ENCODE results near the gene SPAG16.

GRCh38 chr2:214315324-214315723, 1031.1 kb downstream of the SPAG16 start:
- no peak for TF ChIP-seq CTCF (IDR thresholded peaks at IDR 0.05)
- no peak for TF ChIP-seq EP300 (IDR thresholded peaks at IDR 0.05; ENCODE audit: borderline replicate concordance in 1 of 2, low read depth in 1 of 2, low read length in 1 of 2)
- TF ChIP-seq POLR2AphosphoS5 (IDR thresholded peaks at IDR 0.05; ENCODE audit: low read depth, low read length), result no peak
- no peak for TF ChIP-seq PBX3 (IDR thresholded peaks at IDR 0.05)
- TF ChIP-seq EZH2phosphoT487 (IDR thresholded peaks at IDR 0.05; ENCODE audit: borderline replicate concordance, low read depth), result no peak
- TF ChIP-seq USF2 (IDR thresholded peaks at IDR 0.05; ENCODE audit: borderline replicate concordance, low read depth, low read length), result no peak
